HG03097 (cell line): Measurements from ENCODE around the gene IPO5.

ENCODE experiments used
- ATAC-seq: cut with Tn5 transposase; IDR thresholded peaks from one replicate; pipeline ENCODE4 v1.9.1; 2021; ENCODE audit not compliant: unreplicated experiment, low FRiP score

IPO5 gene

GRCh38 chr13:97953376-97953970 lies at the start of gene IPO5:
Gene IPO5, plus strand, starts transcription at chr13:97953675. Its CDS starts 23,022 bp downstream, at chr13:97976697.
- ATAC-seq = no peak

- ATAC-seq = no peak
Measured at GRCh38 chr13:97904059-97904458, 49.4 kb upstream of the IPO5 start.

- no peak for ATAC-seq
Measured at GRCh38 chr13:97905517-97905916, 48.0 kb upstream of the IPO5 start.

GRCh38 chr13:97911311-97912138 lies 42.0 kb upstream of the IPO5 start:
- ATAC-seq = no peak

GRCh38 chr13:97912139-97912535 lies 41.3 kb upstream of the IPO5 start:
- no peak for ATAC-seq

GRCh38 chr13:97913206-97913605 lies 40.3 kb upstream of the IPO5 start:
- no peak for ATAC-seq

GRCh38 chr13:97914540-97914939 lies 38.9 kb upstream of the IPO5 start:
- no peak for ATAC-seq

- no peak for ATAC-seq
Measured at GRCh38 chr13:97921176-97921816, 32.2 kb upstream of the IPO5 start.

GRCh38 chr13:97928301-97928700 lies 25.2 kb upstream of the IPO5 start:
- ATAC-seq = no peak

- no peak for ATAC-seq
Measured at GRCh38 chr13:97932036-97932435, 21.4 kb upstream of the IPO5 start.

- no peak for ATAC-seq
Measured at GRCh38 chr13:97932647-97933046, 20.8 kb upstream of the IPO5 start.

- ATAC-seq = no peak
Measured at GRCh38 chr13:97933776-97934175, 19.7 kb upstream of the IPO5 start.

GRCh38 chr13:97934590-97934989 lies 18.9 kb upstream of the IPO5 start:
- no peak for ATAC-seq

GRCh38 chr13:97935071-97935470 lies 18.4 kb upstream of the IPO5 start:
- ATAC-seq = no peak

GRCh38 chr13:97936036-97936435 lies 17.4 kb upstream of the IPO5 start:
- no peak for ATAC-seq

GRCh38 chr13:97938706-97939475 lies 14.6 kb upstream of the IPO5 start:
- ATAC-seq = no peak

- no peak for ATAC-seq
Measured at GRCh38 chr13:97944396-97945029, 9.0 kb upstream of the IPO5 start.

GRCh38 chr13:97945342-97945741 lies 8.1 kb upstream of the IPO5 start:
- no peak for ATAC-seq

- no peak for ATAC-seq
Measured at GRCh38 chr13:97945792-97946419, 7.6 kb upstream of the IPO5 start.

- no peak for ATAC-seq
Measured at GRCh38 chr13:97946951-97947588, 6.4 kb upstream of the IPO5 start.
